PFSK-1 (cell line): ENCODE measurements around the gene LRMDA.

Source experiments
- FOXP2 ChIP-seq: optimal IDR thresholded peaks from 2 replicates; pipeline ENCODE3; 2011; ENCODE audit warnings: borderline replicate concordance, control low read depth, inconsistent platforms; ENCODE audit not compliant: insufficient read depth; ENCODE audit errors: extremely low read length, extremely low read depth
- TF ChIP-seq, protein P1 (sequence below), 2 experiments: IDR thresholded peaks; 2 replicates each; pipeline versions ENCODE4 v1.6.1 to v1.8.0; 2011 to 2012; ENCODE audit warnings: low read depth in 2 of 2, low read length in 2 of 2, control low read depth in 1 of 2, inconsistent platforms in 1 of 2, mild to moderate bottlenecking in 1 of 2, moderate library complexity in 1 of 2; ENCODE audit not compliant: insufficient read depth in 1 of 2

DNA sequence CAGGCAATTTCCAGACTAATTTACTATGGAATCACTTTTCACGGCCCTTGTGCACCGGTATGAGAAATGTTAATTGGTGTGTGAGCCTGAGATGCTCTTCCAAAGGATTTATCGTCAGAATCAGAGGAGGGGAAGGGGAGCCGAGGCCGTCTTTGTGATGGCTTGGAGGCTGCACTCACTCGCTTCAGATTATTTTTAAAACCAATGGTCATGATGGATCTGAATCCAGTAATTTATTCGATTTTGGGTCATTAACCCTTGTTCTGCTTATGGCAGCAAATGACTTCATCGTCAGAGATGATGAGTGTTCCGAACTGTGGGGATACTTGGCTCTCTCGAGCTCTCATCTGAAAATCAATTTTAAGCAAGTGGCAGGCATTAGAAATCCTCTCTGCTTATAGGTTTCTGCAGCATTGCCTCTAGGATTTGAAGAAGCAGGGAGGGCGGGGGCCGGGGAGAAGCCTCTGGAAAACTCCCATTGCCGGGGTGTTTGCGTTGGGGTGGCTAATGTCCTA, 576.3 kb downstream of the LRMDA start:
- TF ChIP-seq, protein P1, sequence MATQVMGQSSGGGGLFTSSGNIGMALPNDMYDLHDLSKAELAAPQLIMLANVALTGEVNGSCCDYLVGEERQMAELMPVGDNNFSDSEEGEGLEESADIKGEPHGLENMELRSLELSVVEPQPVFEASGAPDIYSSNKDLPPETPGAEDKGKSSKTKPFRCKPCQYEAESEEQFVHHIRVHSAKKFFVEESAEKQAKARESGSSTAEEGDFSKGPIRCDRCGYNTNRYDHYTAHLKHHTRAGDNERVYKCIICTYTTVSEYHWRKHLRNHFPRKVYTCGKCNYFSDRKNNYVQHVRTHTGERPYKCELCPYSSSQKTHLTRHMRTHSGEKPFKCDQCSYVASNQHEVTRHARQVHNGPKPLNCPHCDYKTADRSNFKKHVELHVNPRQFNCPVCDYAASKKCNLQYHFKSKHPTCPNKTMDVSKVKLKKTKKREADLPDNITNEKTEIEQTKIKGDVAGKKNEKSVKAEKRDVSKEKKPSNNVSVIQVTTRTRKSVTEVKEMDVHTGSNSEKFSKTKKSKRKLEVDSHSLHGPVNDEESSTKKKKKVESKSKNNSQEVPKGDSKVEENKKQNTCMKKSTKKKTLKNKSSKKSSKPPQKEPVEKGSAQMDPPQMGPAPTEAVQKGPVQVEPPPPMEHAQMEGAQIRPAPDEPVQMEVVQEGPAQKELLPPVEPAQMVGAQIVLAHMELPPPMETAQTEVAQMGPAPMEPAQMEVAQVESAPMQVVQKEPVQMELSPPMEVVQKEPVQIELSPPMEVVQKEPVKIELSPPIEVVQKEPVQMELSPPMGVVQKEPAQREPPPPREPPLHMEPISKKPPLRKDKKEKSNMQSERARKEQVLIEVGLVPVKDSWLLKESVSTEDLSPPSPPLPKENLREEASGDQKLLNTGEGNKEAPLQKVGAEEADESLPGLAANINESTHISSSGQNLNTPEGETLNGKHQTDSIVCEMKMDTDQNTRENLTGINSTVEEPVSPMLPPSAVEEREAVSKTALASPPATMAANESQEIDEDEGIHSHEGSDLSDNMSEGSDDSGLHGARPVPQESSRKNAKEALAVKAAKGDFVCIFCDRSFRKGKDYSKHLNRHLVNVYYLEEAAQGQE (IDR thresholded peaks at IDR 0.05; ENCODE audit: insufficient read depth in 1 of 2, low read depth in 2 of 2, low read length in 2 of 2), result no peak
- no peak for TF ChIP-seq FOXP2
